Measurements from ENCODE around the gene C2CD2. TPM values are rescaled to one million over a fixed set of nuclear protein-coding genes. Genes with fewer than 3 reads are reported as not detected.

C2CD2 gene
- total RNA-seq, 1 experiment from 2014 or later: 12.6 TPM

GRCh38 chr21:41966041-41966833, 12.4 kb upstream of the C2CD2 start:
- no peak for TF ChIP-seq CTCF (IDR thresholded peaks at IDR 0.05; ENCODE audit: insufficient read depth in 1 of 2, low read depth in 1 of 2, low read length in 1 of 2, severe bottlenecking in 1 of 2, unreplicated experiment in 1 of 2)
- H3K4me3 Mint-ChIP-seq (ENCODE audit: unreplicated experiment): no peak overlapping the region
- no peaks in the 10 kb centered on the region for H3K36me3 Mint-ChIP-seq (ENCODE audit: insufficient read depth, unreplicated experiment)
- Histone ChIP-seq H3K4me3 (ENCODE audit: low read depth, low read length) (no peak overlapping the region), H3K27me3 (replicated peaks; ENCODE audit: control insufficient read depth, insufficient read depth, low read length) (no peaks in the 10 kb centered on the region), H3K4me1 (no peaks in the 10 kb centered on the region), H3K9me3 (no peaks in the 10 kb centered on the region), H3K36me3 (ENCODE audit: control insufficient read depth, insufficient read depth, low read length) (no peaks in the 10 kb centered on the region)
- no peaks in the 10 kb centered on the region for H3K4me1 Mint-ChIP-seq (ENCODE audit: low read depth, unreplicated experiment)
- H3K27me3 Mint-ChIP-seq (ENCODE audit: insufficient read depth, unreplicated experiment): no peaks in the 10 kb centered on the region
- H3K9me3 Mint-ChIP-seq (ENCODE audit: unreplicated experiment): no peaks in the 10 kb centered on the region
- H3K27ac Mint-ChIP-seq (ENCODE audit: unreplicated experiment): no peak overlapping the region
- CTCF ChIA-PET: no interaction called here
- no TSS peak for BruUV-seq (replicated peaks)
- POLR2A ChIA-PET: no interaction called here
- DNase-seq: no peak
- intact Hi-C loops (cut with micrococcal nuclease; ENCODE audit: unreplicated experiment): no loop called here

GRCh38 chr21:41965461-41966013, 11.7 kb upstream of the C2CD2 start:
- no peaks in the 10 kb centered on the region for H3K4me1 ChIP-seq
- BruUV-seq (replicated peaks): no TSS peak
- H3K4me3 Mint-ChIP-seq (ENCODE audit: unreplicated experiment): no peak overlapping the region
- H3K27me3 Mint-ChIP-seq (ENCODE audit: insufficient read depth, unreplicated experiment): no peaks in the 10 kb centered on the region
- intact Hi-C loops (cut with micrococcal nuclease; ENCODE audit: unreplicated experiment): no loop called here
- H3K27ac Mint-ChIP-seq (ENCODE audit: unreplicated experiment): no peak overlapping the region
- no peak for DNase-seq
- no peaks in the 10 kb centered on the region for H3K27me3 ChIP-seq (replicated peaks; ENCODE audit: control insufficient read depth, insufficient read depth, low read length)
- ChIA-PET POLR2A (no interaction called here), CTCF (no interaction called here)
- H3K4me1 Mint-ChIP-seq (ENCODE audit: low read depth, unreplicated experiment): no peaks in the 10 kb centered on the region
- H3K4me3 ChIP-seq (ENCODE audit: low read depth, low read length): no peak overlapping the region
- no peaks in the 10 kb centered on the region for H3K36me3 ChIP-seq (ENCODE audit: control insufficient read depth, insufficient read depth, low read length)
- TF ChIP-seq CTCF (IDR thresholded peaks at IDR 0.05; ENCODE audit: insufficient read depth in 1 of 2, low read depth in 1 of 2, low read length in 1 of 2, severe bottlenecking in 1 of 2, unreplicated experiment in 1 of 2): no peak
- no peaks in the 10 kb centered on the region for H3K9me3 Mint-ChIP-seq (ENCODE audit: unreplicated experiment)
- H3K36me3 Mint-ChIP-seq (ENCODE audit: insufficient read depth, unreplicated experiment): no peaks in the 10 kb centered on the region
- H3K9me3 ChIP-seq: no peaks in the 10 kb centered on the region

- H3K4me1 Mint-ChIP-seq (ENCODE audit: low read depth, unreplicated experiment): no peaks in the 10 kb centered on the region
- no peaks in the 10 kb centered on the region for H3K9me3 ChIP-seq
- no peak overlapping the region for H3K4me3 ChIP-seq (ENCODE audit: low read depth, low read length)
- no peak for DNase-seq
- no peak overlapping the region for H3K4me3 Mint-ChIP-seq (ENCODE audit: unreplicated experiment)
- H3K36me3 Mint-ChIP-seq (ENCODE audit: insufficient read depth, unreplicated experiment): no peaks in the 10 kb centered on the region
- ChIA-PET POLR2A (no interaction called here), CTCF (no interaction called here)
- no peaks in the 10 kb centered on the region for H3K4me1 ChIP-seq
- no peaks in the 10 kb centered on the region for H3K36me3 ChIP-seq (ENCODE audit: control insufficient read depth, insufficient read depth, low read length)
- intact Hi-C loops (cut with micrococcal nuclease; ENCODE audit: unreplicated experiment): no loop called here
- no peak for TF ChIP-seq CTCF (IDR thresholded peaks at IDR 0.05; ENCODE audit: insufficient read depth in 1 of 2, low read depth in 1 of 2, low read length in 1 of 2, severe bottlenecking in 1 of 2, unreplicated experiment in 1 of 2)
- no peak overlapping the region for H3K27ac Mint-ChIP-seq (ENCODE audit: unreplicated experiment)
- H3K27me3 ChIP-seq (replicated peaks; ENCODE audit: control insufficient read depth, insufficient read depth, low read length): no peaks in the 10 kb centered on the region
- H3K9me3 Mint-ChIP-seq (ENCODE audit: unreplicated experiment): no peaks in the 10 kb centered on the region
- no peaks in the 10 kb centered on the region for H3K27me3 Mint-ChIP-seq (ENCODE audit: insufficient read depth, unreplicated experiment)
- BruUV-seq (replicated peaks): no TSS peak
Measured at GRCh38 chr21:41965045-41965444, 11.2 kb upstream of the C2CD2 start.

Data from Caco-2 (cell line).